ENCODE measurements around the gene UST.
"Not testable (repeated sequence)": the region's sequence is repeated elsewhere in the genome, so short reads cannot be mapped to it uniquely, and the experiment has no call there.

UST gene

GRCh38 chr6:149098700-149099276, 352.0 kb downstream of the UST start:
- no peak for DNase-seq

- DNase-seq, result no peak
Measured at GRCh38 chr6:149102324-149102723, 355.5 kb downstream of the UST start.

GRCh38 chr6:149103950-149104349, 357.1 kb downstream of the UST start:
- DNase-seq, result not testable (repeated sequence)

- no peak for DNase-seq
Measured at GRCh38 chr6:149107520-149107919, 360.7 kb downstream of the UST start.

GRCh38 chr6:149108038-149108748, 361.4 kb downstream of the UST start:
- DNase-seq, result no peak

- DNase-seq, result no peak
Measured at GRCh38 chr6:149108749-149109100, 361.9 kb downstream of the UST start.

GRCh38 chr6:149109397-149110070, 362.7 kb downstream of the UST start:
- no peak for DNase-seq

DNA sequence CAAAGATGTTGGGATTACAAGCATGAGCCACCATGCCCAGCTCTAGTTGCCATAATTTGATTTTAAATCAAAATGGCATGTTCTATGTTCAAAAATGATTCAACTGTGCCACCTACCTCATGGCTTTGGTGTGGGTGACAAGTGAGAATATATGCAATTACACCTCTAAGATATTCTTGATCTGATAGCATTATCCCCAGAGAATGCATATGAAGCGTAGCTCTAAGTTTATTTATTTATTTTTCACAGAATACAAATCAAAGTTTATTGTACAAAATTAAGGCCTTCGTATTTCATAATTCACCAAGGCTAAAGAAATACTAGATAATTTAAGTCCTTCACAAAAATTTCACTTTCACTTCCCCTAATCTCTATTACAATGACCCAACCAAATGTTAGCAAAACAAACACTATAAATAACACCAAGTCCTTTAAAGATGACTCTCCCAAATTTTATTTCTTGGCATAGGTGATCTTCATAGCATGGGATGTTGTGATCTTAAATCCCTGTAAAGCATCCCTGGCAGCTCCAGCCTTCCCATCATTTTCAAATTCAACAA, 364.8 kb downstream of the UST start:
- no peak for DNase-seq

DNA sequence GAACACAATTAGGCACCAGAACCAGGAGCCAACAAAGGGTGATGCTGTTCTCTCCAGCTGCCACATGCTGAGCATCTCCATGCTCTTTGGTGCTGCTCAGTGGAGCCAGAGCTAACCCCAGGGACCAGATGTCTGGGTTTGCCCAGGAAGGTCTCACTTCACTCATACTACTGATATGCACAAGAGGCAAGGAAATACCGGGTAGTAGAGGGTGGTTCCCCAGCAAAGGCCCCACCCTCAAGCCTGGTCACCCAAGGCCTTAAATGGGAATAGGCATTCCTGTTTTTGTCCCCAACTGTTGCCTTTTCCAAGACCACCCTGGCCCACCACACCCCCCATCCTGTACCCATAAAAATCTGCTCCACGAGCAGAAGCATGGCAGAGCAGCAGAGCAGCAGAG, 366.1 kb downstream of the UST start:
- no peak for DNase-seq

DNA sequence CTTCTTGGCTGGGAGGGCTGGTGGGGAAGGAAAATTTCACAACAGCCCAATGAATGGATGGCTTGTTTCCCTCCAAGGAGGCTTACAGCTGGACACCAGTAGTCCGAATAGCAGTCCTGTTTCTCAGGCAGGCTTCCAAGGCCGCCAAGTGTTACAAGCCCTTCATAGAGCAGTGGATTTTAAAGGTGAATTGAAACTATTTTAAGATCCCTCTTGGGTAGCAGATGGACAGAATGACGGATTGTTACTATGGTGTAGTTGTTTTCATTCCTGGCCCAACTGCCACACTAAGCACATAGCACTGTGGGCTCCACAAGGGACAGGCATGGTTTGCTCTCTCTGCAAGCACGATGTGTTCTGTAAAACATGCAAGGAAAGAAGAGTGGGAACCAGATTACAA, 367.3 kb downstream of the UST start:
- no peak for DNase-seq

GRCh38 chr6:149118737-149119653, 372.2 kb downstream of the UST start:
- no peak for DNase-seq

GRCh38 chr6:149122850-149123821, 376.3 kb downstream of the UST start:
- no peak for DNase-seq

DNA sequence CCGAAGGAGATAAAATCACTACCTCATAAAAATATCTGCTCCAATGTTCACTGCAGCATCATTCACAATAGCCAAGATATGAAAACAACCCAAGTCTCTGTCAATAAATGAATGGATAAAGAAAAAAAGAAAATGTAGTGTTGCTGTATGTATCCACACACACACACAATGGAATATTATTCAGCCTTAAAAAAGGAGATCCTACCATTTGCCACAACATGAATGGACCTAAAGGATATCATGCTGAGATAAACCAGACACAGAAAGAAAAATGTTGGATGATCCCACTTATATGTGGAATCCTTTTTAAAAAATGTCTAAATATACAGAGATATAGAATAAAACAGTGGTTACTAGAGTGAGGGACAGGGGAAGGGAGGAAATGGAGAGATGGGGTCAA, 378.5 kb downstream of the UST start:
- DNase-seq, result no peak

Data from CD4-positive, alpha-beta T cell treated with Interleukin-4 for 1 hour (primary cell).